GM18502 (cell line): ENCODE results near the gene PDXDC1.
"Not testable (repeated sequence)": the region's sequence is repeated elsewhere in the genome, so short reads cannot be mapped to it uniquely, and the experiment has no call there.

Source experiments
- ATAC-seq: cut with Tn5 transposase; IDR thresholded peaks from one replicate; pipeline ENCODE4 v1.9.1; 2021; ENCODE audit warnings: mild to moderate bottlenecking; ENCODE audit not compliant: unreplicated experiment, poor library complexity

The PDXDC1 gene

GRCh38 chr16:15057681-15058417 lies 83.0 kb downstream of the PDXDC1 start:
- no peak for ATAC-seq

GRCh38 chr16:15059324-15059723 lies 84.5 kb downstream of the PDXDC1 start:
- ATAC-seq, result no peak

GRCh38 chr16:15062085-15062810 lies 87.4 kb downstream of the PDXDC1 start:
- ATAC-seq, result not testable (repeated sequence)

GRCh38 chr16:15065961-15066360 lies 91.1 kb downstream of the PDXDC1 start:
- ATAC-seq, result not testable (repeated sequence)

- not testable (repeated sequence) for ATAC-seq
Measured at GRCh38 chr16:15066690-15067089, 91.9 kb downstream of the PDXDC1 start.

- not testable (repeated sequence) for ATAC-seq
Measured at GRCh38 chr16:15071013-15071412, 96.2 kb downstream of the PDXDC1 start.

GRCh38 chr16:15071916-15072769 lies 97.3 kb downstream of the PDXDC1 start:
- ATAC-seq, result not testable (repeated sequence)

- ATAC-seq, result no peak
Measured at GRCh38 chr16:15073101-15073500, 98.3 kb downstream of the PDXDC1 start.

- ATAC-seq, result not testable (repeated sequence)
Measured at GRCh38 chr16:15076161-15076560, 101.3 kb downstream of the PDXDC1 start.

GRCh38 chr16:15080883-15081282 lies 106.1 kb downstream of the PDXDC1 start:
- not testable (repeated sequence) for ATAC-seq

- not testable (repeated sequence) for ATAC-seq
Measured at GRCh38 chr16:15082788-15083187, 108.0 kb downstream of the PDXDC1 start.

GRCh38 chr16:15090663-15091269 lies 115.9 kb downstream of the PDXDC1 start:
- not testable (repeated sequence) for ATAC-seq

GRCh38 chr16:15093571-15093954 lies 118.7 kb downstream of the PDXDC1 start:
- not testable (repeated sequence) for ATAC-seq

- peak; percentile 98 for ATAC-seq
Measured at GRCh38 chr16:15093955-15094827, 119.4 kb downstream of the PDXDC1 start, which contains the start of gene RRN3. Gene RRN3, minus strand, starts transcription at chr16:15094272. Its CDS starts 39 bp downstream, at chr16:15094233.

- ATAC-seq, result not testable (repeated sequence)
Measured at GRCh38 chr16:15096583-15096972, 121.8 kb downstream of the PDXDC1 start.

- ATAC-seq, result not testable (repeated sequence)
Measured at GRCh38 chr16:15099366-15099909, 124.6 kb downstream of the PDXDC1 start.

- not testable (repeated sequence) for ATAC-seq
Measured at GRCh38 chr16:15100372-15100987, 125.7 kb downstream of the PDXDC1 start.

- ATAC-seq, result not testable (repeated sequence)
Measured at GRCh38 chr16:15127641-15128425, 153.0 kb downstream of the PDXDC1 start.
